ENCODE data around the gene SLC35G4.
"Not testable (repeated sequence)": the region's sequence is repeated elsewhere in the genome, so short reads cannot be mapped to it uniquely, and the experiment has no call there.

Gene SLC35G4

DNA sequence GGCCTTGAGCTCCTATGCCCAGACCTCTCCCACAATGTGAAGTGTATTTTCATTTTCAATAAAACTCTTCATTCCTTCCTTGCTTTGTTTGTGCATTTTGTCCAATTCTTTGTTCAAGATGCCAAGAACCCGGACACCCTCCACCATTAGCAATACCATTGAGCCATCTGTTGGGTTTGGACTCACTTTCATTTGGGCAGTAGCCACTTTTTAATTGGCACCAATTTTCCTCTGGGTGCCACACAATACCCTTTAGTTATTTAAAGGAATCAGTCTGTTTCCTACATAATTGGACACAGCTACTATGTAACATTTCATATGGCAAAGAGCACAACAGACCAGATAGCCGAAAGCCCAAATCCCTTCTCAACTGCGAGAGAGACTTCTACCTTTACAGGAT is 22.5 kb upstream of the SLC35G4 start:
- DNase-seq (ENCODE audit: low spot score): no peak
- TF ChIP-seq, protein P1, sequence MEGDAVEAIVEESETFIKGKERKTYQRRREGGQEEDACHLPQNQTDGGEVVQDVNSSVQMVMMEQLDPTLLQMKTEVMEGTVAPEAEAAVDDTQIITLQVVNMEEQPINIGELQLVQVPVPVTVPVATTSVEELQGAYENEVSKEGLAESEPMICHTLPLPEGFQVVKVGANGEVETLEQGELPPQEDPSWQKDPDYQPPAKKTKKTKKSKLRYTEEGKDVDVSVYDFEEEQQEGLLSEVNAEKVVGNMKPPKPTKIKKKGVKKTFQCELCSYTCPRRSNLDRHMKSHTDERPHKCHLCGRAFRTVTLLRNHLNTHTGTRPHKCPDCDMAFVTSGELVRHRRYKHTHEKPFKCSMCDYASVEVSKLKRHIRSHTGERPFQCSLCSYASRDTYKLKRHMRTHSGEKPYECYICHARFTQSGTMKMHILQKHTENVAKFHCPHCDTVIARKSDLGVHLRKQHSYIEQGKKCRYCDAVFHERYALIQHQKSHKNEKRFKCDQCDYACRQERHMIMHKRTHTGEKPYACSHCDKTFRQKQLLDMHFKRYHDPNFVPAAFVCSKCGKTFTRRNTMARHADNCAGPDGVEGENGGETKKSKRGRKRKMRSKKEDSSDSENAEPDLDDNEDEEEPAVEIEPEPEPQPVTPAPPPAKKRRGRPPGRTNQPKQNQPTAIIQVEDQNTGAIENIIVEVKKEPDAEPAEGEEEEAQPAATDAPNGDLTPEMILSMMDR (IDR thresholded peaks at IDR 0.05; ENCODE audit: extremely low read depth, missing control alignments): no peak

- DNase-seq (ENCODE audit: low spot score): no peak
- TF ChIP-seq, protein P1 (IDR thresholded peaks at IDR 0.05; ENCODE audit: extremely low read depth, missing control alignments): no peak
These were observed 22.0 kb upstream of the SLC35G4 start for GRCh38 chr18:11587432-11587831.

DNA sequence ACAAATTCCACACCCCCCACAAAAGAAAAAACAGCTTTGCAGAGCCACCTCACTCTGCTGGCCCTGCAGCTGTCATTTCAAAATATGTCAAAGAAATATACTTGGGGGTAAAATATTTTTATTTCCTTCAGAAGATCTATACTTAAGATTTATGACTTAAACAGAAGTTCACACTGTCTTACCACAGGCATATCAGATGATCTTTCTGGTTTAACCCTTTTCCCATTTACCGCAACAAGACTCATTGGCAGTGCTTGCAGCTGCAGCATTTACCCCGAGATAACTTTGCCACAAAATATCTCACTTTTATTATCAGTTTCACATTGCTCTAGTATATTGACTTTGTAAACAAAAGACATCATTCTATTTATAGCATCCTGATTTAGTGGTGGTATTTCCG is 21.6 kb upstream of the SLC35G4 start:
- TF ChIP-seq, protein P1 (IDR thresholded peaks at IDR 0.05; ENCODE audit: extremely low read depth, missing control alignments): no peak
- no peak for DNase-seq (ENCODE audit: low spot score)

DNA sequence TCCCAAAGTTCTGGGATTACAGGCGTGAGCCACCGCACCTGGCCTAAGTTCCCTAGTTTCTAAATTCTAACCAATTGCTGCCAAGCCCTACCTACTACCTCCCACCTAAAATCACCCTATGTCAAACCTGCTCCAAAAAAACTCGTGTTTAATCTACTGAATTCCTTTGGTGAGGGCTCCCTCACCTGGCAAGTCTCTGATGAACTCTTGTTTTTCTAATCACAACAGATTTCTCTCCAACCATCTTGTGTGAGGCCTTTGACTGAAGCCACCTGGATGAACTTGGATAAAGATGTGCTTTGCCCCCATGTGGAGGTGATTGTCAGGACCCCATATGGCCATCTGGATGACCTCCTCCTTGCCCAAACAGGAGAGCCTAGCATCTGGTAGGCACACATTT is 17.4 kb upstream of the SLC35G4 start:
- no peak for DNase-seq (ENCODE audit: low spot score)
- TF ChIP-seq, protein P1 (IDR thresholded peaks at IDR 0.05; ENCODE audit: extremely low read depth, missing control alignments): no peak

GRCh38 chr18:11600321-11600720 is 9.1 kb upstream of the SLC35G4 start:
- TF ChIP-seq, protein P1 (IDR thresholded peaks at IDR 0.05; ENCODE audit: extremely low read depth, missing control alignments): no peak
- DNase-seq (ENCODE audit: low spot score): no peak

GRCh38 chr18:11607906-11608305 is 1.5 kb upstream of the SLC35G4 start:
- TF ChIP-seq, protein P1 (IDR thresholded peaks at IDR 0.05; ENCODE audit: extremely low read depth, missing control alignments): no peak
- no peak for DNase-seq (ENCODE audit: low spot score)

- not testable (repeated sequence) for DNase-seq (ENCODE audit: low spot score)
These were observed 778 bp upstream of the SLC35G4 start for GRCh38 chr18:11608618-11609017.

DNA sequence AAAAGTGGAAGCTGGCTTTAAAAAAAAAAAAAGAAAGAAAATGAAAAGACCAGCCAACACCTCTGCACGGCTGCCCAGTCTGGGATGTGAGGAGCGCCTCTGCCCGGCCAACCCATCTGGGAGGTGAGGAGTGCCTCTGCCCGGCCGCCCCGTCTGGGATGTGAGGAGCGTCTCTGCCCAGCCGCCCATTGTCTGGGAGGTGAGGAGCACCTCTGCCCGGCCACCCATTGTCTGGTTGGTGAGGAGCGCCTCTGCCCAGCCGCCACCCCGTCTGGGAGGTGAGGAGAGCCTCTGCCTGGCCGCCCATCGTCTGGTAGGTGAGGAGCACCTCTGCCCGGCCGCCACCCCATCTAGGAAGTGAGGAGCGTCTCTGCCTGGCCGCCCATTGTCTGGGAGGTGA is 3.7 kb downstream of the SLC35G4 start:
- not testable (repeated sequence) for DNase-seq (ENCODE audit: low spot score)

GRCh38 chr18:11613611-11614010 is 4.2 kb downstream of the SLC35G4 start:
- DNase-seq (ENCODE audit: low spot score): not testable (repeated sequence)

GRCh38 chr18:11614042-11614441 is 4.6 kb downstream of the SLC35G4 start:
- not testable (repeated sequence) for DNase-seq (ENCODE audit: low spot score)

GRCh38 chr18:11614981-11615380 is 5.6 kb downstream of the SLC35G4 start:
- DNase-seq (ENCODE audit: low spot score): not testable (repeated sequence)

DNA sequence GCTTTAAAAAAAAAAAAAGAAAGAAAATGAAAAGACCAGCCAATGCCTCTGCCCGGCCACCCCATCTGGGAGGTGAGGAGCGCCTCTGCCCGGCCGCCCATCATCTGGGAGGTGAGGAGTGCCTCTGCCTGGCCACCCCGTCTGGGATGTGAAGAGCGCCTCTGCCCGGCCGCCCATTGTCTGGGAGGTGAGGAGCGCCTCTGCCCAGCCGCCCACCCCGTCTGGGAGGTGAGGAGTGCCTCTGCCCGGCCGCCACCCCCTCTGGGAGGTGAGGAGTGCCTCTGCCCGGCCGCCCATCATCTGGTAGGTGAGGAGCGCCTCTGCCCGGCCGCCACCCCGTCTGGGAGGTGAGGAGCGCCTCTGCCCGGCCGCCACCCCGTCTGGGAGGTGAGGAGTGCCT is 37.9 kb downstream of the SLC35G4 start:
- DNase-seq (ENCODE audit: low spot score): not testable (repeated sequence)

DNA sequence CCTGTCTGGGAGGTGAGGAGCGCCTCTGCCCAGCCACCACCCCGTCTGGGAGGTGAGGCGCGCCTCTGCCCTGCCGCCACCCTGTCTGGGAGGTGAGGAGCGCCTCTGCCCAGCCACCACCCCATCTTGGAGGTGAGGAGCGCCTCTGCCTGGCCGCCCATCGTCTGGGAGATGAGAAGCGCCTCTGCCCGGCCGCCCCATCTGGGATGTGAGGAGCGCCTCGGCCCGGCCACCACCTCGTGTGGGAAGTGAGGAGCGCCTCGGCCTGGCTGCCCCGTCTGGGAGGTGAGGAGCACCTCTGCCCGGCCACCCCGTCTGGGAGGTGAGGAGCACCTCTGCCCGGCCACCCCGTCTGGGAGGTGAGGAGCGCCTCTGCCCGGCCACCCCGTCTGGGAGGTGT is 38.4 kb downstream of the SLC35G4 start:
- DNase-seq (ENCODE audit: low spot score): not testable (repeated sequence)
